Renal pelvis (tissue), 12 donors: ENCODE data around the gene POU2F2. TPM values are rescaled to one million over a fixed set of nuclear protein-coding genes. Genes with fewer than 3 reads are reported as not detected.
A peak's percentile ranks its signal among the peaks of the same experiment; 100 is the strongest.

Experiments used
- DNase-seq: peaks from one replicate; pipeline ENCODE4 v3.0.0-alpha.2; 2013
- long read RNA-seq, 16 experiments: transcript quantifications; one replicate each; lab custom pipeline, GENCODE V29; 2026
- polyA plus RNA-seq, 3 donors: library from polyadenylated mRNA; unstranded; fragments of 120-200 nt; gene quantifications; one replicate each; pipeline ENCODE4 v1.2.1, GENCODE V29; 2013; ENCODE audit not compliant: insufficient read length in 3 of 3

Gene POU2F2
- polyA plus RNA-seq: 1 to 10 TPM in 2 of 3 donors, under 1 TPM in 1; 0.58 to 1.2 (median 1.2) TPM
- long read RNA-seq, donor 1, partial matches to known transcripts: 0 of 1 reads
- long read RNA-seq, donor 1, other reads (novel, unspliced or antisense): 0 of 1 reads
- long read RNA-seq, donor 2: 0 reads
- long read RNA-seq, donor 3: 0 reads
- long read RNA-seq, donor 4: 0 reads
- long read RNA-seq, donor 5: 0 reads
- long read RNA-seq, donor 6: 0 reads
- long read RNA-seq, donor 7: 0 reads
- long read RNA-seq, donor 8: 0 reads
- long read RNA-seq, donor 9: 0 reads
- long read RNA-seq, donor 10: 0 reads
- long read RNA-seq, donor 11: 0 reads
- long read RNA-seq, donor 12: 0 reads
- long read RNA-seq, donor 13: 0 reads
- long read RNA-seq, donor 14: 0 reads
- long read RNA-seq, donor 15: 0 reads
- long read RNA-seq, donor 16: 0 reads

DNA sequence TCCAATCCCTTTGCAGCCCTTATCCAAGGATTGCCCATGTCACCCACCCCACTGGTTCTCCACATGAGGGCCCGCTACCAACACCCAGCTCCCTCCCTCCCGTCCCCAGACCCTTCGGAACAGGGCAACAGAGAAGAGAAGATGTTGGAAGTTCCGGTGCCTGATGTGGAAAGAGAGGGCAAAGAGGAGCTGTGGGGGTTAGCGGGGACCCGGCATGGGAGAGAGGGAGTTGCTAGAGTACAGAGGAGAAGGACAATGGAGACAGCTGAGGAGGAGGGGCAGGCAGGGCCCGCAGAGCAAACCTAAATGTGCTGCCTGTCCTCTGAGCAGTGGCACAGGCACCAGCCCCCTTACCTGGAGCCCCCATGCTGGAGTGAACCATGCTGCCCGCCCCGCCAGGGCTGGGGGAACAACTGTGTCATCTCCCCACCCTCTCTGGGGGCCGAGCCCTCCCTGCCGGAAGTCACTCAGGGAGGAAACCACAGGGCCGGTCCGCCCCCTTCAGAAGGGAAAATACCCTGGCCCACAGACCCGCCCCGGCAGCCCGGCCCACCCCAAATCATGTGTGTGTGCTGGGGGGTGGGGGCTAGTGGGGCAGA lies at the start of gene POU2F2:
TSS of gene POU2F2 (minus strand) at position 417 of the 599 bp plus-strand sequence. CDS start at position 382, 35 bp downstream.
- no peak for DNase-seq

DNA sequence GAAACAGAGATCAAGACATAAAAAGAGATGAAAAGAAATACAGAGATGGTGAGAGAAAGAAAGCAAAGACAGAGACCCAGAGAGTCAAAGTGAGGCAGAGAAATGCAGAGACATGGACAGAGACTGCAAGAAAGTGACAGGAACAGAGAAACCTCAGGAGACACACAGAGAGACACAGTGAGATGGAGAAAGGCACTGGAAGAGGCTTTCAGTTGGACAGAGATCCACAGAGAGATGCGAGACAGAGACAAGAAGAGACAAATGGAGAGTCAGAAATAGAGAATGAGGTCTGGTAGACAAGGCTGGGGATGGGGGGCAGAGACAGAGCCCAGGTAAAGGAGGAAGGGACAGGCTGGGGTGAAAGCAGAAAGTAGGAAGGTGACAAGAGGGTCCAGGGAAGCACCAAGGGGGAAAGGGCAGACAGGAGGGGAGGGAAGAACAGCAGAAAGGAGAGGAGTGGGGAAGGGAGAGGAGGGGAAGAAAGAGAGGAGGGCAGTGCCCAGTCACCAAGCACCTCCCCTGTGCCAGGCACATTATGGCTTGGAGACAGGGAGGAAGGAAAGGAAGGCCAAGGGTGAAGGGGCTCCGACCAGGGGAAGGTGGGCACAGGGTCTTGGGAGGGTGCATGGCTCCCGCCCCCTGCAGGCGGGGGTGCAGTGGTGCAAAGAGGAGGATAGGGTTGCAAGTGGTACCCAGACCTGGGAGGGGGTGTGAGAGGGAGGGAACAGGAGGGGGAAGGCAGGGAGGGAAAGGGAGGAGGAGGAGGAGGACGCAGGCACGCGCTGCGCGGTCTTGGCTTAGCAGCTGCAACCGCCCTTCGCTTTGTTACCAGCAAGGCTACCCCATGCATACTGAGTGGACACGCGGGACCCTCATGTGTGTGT lies 46.8 kb upstream of the POU2F2 start:
- DNase-seq: no peak

DNA sequence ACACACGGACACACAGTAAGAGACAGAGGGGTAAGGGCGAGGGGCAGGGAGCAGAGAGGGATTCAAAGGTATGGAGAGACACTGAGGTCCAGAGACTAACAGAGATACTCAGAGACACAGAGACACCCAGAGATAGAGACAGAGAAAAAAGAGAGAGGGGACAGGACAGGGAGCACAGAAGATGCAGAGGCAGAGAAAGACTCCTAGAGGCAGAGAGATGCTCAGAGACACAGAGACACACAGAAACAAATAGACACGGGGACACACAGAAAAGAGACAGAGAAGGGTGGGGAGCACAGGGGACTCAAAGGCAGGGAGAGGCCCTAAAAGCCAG lies 45.4 kb upstream of the POU2F2 start:
- DNase-seq: no peak

DNA sequence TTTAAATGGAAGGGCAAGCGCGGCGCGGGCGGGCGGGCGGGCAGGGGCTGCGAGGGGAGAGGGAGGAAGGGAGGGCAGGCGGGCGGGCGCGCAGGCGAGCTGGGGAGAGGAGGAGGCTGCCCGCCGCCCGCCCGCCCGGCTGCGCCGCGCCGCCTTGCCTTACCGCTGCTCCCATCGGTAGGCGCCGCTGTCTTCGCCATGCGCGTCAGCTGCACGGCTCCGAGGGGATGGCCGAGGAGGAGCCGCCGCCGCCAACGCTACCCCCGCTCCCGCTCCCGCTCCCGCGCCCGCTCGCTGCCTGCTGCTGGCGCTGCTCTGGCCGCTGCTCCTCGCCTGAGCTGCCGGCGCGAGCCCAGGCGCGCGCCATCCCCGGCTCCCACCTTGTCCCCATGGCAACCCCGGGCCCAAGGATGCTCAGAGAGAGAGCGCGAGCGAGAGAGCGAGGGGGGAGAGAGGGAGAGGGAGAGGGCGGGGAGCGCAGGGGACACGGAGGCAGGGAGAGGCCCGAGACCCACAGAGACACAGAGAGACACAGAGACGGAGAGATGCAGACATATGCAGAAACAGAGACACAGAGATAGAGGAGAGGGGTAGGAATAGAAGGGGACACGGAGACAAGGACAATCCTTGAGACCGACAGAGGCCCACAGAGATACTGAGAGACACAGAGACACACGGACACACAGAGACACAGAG lies 44.9 kb upstream of the POU2F2 start:
- peak; percentile 68 for DNase-seq

DNA sequence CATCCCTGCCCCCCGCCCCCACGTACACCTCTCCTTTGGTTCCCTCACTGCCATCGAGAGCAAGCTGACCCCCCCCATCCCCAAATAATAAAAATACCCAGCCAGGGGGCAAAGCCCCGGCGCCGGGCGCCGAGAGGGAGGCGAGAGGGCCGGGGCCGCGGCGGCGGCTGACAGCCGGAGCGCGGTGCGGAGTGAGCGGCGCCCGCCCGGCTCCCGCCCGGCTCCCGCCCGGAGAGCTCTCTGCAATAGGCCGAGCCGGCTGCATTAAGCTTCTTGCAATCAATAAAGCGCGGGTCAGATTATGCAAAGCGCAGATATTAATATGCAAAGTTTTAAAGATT lies 44.4 kb upstream of the POU2F2 start:
- DNase-seq: no peak

DNA sequence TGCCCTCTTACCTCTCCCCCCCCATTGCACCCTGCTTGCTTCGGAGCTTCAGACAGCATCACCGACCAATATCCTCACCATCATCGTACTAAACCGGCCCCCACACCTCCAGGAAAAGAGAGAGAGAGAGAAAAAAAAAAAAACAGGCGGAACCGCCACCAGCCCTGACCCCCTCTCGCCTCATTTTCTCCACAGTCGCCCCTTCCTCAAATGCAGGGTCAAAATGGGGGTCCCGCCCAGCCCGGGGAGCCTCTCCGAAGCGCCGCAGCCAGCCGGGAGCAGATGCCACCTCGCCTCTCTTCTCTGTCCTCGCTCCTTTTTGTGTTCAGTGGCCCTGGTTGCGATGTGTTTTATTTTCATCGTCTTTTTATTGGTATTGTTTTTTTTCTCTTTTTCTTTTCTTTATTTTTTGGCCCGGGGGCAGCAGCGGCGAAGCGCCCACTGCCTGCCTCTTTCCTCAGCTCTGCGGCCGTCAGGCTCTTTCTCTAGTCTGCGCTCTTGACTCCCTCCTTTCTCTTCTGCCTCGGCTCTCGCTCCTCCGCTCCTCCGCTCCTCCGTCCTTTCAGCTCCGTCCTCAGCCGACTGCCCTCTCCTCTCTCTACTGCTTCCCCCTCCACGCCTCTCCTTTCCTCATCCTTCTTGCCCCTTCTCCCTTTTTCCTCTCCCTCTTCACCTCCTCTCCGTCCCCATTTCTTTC lies 43.9 kb upstream of the POU2F2 start:
- no peak for DNase-seq

DNA sequence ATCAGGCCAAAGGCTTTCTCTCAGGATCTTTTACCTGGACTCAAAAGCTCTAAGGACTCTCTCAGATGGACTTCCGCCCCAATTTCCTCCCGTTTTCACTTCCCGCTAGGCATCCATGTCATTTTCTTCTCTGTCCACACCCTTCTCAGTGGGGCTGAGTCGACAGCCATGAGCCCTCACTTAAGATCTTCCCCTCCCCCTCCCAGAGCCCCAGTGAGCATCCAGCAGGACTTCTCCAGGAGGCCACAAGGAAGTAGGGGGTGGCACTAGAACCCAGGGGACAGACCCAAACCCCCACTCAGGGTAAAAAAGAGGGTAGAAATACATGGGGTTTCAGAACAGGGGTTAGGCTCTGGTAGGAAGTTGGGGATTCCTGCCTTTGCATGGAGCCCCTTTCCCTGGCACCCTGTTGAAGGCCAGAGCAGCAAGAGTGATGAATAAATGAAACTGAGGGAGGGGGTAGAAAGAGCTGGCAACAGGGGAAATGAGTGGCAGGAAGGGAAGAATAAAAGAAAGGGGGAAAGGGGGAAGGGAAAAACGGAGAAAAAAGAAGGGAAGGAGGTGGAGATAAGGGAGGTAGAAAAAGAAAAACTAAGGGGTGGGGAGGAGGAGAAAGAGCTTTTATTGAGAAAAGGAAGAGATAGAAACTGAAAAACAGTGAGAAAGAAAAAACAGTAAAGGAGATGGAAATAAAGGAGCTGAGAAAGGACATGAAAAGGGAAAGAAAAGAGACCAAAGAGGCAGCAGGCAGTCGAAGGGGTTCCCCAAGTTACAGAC lies 42.9 kb upstream of the POU2F2 start:
- DNase-seq: no peak

DNA sequence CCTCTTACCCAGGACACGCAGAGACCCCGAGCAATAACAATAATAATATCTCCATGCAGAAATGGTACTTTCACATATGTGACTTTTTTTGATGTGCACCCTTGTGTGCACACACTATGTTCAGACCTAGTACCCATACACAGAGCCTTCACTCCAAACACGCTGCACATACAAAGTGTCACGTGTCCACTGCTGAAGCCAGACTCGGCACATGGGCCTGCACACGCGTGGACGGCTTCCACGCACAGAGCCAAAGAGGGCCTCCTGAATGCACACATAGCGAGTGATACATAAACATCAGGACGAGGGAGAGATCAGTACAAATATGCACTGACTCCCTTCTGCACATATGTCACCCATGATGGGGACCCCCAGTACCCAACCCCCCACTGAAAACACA lies 41.9 kb upstream of the POU2F2 start:
- no peak for DNase-seq

DNA sequence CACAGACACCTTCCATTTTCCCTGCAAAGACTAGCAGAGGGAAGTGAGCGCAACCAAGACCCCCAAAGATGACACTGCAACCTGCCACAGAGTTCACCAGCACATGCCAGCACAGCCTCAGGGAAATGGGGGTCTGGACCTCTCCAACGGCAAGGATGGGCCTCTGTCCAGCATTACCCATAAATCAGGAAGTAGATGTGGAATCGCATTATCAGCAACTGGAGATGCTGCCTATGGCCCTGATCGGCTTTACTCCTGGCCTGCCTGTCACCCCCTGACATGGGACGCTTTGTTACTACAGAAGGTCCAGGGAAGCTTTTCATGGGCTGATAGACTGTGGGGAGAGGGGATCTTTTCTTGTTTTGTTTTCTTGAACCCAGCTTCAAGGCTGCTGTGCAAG lies 41.4 kb upstream of the POU2F2 start:
- no peak for DNase-seq

DNA sequence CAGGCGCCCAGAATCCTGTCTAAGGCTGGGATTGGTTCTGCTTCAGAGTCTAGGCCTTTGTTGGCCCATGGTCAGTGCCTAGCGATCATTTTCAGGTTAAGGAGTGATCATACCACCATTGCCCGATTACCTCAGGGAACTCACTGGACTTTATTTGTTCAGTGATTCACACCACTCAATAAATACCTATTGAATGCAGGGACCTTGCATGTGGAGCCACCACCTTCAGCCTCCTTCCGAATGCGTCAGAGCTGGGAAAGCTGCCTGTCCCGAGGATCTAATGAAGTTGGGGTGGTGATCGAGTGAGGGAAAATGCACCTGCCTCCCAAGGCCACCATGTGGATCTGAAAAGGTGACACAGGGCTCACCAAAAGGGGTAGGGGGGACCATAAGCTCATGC lies 40.0 kb upstream of the POU2F2 start:
- no peak for DNase-seq

DNA sequence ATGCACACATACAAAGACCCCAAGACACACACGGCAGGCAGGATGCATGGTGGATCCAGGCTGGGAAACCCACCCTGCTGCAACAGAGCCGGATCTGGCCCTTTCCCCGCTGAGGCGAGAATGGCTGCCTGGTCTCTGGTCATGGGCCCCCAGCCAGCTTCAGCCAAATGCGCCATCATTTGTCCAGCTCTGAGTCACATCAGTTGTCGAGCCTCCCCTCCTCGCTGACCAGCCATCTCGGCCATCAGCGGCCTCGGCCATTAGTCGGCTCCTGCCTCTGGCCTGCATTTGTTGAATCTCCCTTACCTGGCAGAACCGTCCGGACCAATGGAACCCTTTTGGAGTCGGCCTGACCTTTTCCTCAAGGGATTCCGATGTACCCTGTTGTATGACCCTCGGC lies 38.5 kb upstream of the POU2F2 start:
- no peak for DNase-seq

DNA sequence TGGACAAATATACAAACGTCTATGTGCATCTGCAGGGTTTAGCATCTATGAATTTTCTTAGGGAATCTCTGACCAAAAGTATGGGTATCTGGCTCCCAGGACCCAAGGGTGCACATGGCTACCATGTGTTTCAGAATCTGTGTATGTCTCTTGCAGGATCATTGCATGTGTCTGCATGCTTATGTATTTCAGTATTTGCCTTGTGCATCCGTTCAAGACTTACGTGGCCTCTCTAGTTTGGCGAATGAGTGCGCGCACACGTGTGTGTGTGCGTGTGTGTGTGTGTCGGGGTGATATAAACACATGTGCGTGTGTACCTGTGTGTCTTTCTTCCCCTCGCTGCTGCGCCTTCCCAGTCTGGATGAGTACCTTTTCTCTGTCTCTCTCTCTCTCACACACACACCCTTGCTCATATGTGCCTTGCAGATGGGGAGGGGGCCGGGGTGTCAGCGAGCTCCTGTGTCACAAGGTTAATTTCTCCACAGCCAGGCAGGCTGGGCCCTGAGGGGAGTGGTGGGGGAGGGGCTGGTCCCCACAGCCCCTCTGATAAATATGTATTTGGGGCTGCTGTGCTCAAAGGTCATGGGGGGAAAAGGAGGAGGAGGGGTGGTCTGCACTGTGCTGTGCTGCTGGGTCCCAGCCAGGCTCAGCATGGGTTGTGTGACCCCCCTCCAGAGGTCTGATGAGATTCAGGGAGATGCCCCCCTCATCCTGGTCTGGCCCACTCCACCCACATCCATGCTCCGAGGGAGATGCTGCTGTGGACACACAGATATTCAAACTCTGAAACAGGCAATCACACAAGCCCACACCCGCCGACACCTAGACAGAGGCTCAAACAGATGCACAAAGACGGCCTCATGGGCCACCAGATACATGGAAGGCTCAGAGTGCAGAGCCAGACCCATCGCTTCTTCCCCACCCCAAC lies 37.5 kb upstream of the POU2F2 start:
- DNase-seq: no peak

DNA sequence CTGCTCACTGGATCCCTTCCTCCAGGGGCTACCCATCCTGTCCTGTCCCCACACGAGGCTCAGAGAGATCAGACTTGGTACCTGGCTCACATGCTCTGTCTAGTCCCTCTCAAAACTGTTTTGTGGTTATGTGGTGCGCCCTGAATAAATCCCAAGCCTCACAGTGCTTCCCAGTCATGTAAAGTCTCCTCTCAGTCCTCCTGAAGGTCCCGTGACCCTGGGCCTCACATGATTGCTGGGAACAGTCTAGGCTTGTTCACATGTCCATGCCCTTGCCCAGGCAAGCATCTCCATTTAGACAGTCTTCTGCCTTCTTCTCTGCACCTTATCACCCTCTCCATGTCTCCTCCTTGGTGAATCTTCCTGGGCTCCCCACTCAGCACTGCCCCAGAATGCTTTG lies 36.0 kb upstream of the POU2F2 start:
- DNase-seq: no peak

DNA sequence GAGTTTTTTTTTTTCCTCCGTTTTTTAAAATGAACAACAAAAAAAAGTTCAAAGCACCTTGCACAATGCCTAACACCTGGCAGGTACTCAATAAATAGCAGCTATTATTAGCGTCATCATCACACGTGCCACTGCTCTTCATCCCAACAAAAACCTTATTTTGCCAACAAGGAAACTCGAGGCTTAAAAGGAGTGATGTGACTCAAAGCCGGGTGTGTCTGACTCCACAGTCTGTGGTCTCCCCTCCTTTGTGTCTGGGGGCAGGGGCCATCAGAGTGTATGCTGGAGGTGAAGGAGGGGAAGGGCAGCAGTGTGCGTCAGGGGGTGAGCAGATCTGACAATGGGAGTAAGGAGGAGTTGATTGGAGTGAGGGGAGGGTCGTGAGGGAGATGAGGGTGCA lies 34.1 kb upstream of the POU2F2 start:
- no peak for DNase-seq

DNA sequence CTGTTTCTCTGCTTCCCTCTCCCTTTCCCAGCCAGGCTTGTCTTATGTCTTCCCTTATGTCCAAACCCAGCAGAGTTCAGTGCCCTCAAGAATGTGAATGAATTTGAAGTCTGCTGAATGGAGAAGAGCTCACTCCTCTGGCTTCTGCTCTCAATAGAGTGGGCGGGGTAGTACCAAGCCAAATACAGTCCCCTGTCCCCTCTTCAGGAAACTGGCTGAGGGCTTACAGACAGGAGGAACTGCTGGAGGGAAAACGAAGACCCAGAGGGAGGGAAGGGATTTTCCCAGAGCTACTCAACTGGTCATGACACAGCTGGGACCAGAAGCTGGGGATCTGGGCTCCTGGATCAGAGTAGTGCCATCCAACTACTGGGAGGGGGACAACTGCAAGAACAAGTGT lies 32.9 kb upstream of the POU2F2 start:
- no peak for DNase-seq

DNA sequence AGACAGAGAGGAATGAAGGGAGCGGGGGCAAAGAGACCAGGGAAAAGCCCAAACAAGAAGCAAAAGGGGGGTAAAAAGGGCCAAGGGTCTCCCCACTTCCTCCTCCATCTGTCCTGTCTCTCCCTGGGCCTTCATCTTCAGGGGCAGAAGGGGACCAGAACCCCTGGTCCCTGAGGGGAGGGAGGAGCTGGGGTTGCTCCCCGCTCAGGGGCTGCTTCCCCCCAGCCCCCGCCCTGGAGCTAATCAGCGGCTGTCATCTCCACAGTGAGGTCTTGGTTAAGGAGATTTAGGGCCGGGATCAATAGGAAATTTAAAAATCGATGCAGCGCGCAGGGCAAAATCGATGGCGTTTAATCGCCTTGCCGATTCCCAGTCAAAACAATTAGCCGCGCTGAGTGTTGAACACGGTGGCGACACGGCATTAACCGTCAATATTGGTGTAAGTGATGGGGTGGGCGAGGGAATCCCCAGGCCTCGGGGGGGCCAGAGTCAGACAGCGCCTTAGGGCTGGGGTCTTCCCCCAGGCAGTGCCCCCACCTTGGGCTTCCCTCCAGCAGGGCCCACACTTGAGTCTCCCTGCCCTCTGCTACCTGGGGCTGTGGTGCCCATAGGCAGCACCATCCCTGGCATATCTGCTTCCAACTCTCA lies 29.5 kb upstream of the POU2F2 start:
- DNase-seq: no peak

DNA sequence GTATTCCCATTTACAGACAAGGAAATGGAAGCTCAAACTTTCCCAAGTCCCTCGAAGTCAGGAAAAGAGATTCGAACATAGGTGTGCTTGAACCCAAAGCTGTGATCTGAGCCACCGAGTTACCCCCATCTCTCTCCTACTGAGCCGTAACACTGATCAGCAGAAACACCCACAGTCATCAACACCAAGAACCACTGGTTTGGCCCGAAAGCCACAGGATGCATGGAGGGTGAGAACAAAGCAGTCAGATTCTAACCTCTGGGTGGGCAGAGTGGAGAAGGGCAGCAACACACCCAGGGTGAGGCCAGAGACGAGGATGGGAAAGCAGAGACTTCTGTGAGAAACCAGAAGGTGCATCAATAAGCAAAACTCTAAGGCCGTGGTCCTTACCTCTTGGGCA lies 27.7 kb upstream of the POU2F2 start:
- DNase-seq: no peak

DNA sequence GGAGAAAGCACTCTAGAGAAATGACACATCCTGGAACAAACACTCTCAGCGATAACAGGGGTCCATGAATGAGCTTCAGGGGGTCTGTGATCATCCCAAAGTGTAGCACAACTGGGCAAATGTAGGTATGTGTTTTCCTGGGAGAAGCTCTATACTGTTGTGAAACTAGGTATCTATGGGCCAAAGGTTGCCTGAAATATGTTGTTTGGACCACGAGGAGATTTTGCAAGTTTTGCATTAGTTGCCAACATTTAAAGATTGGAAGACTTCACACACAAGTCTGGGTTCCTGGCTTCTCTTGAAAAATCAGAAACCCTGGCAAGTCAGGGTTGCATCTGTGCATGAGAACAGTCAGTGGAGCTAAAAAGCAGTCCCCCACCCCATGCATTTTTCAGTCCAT lies 26.7 kb upstream of the POU2F2 start:
- DNase-seq: no peak

DNA sequence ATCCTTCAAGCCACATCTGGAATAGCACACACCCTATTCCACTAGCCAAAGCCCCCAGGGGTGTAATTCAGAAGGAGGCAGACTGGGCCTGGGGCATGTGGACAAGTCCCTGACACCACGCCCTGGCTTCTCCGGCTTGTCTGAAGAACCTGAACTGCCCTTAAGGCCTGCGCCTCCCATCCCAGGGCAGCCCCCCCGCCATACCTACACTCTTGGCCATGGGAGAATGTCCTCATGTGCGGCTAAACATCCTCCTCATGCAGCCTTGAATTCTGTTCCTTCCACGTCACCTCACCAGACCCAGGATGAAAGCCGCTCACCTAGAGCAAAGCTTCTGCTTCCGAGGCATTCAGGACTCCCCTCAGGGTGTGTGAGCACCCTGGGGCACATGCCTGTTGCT lies 24.3 kb upstream of the POU2F2 start:
- no peak for DNase-seq
